ENCODE measurements around the gene ZNF217. TPM values are rescaled to one million over a fixed set of nuclear protein-coding genes. Genes with fewer than 3 reads are reported as not detected.

ZNF217 gene

GRCh38 chr20:53517146-53517545, 76.5 kb downstream of the ZNF217 start:
- Histone ChIP-seq H3K27ac (replicated peaks; ENCODE audit: low read length) (no peak overlapping the region), H3K9ac (ENCODE audit: low read depth, low read length, poor library complexity) (peak overlapping the region; percentile 50), H3K9me3 (replicated peaks in 1 of 2; ENCODE audit: control insufficient read depth in 2 of 2, insufficient read depth in 1 of 2, low read depth in 1 of 2, low read length in 2 of 2) (no peaks in the 10 kb centered on the region), H2AFZ (ENCODE audit: low read length) (no peak overlapping the region), H2BK5ac (ENCODE audit: low read length) (no peak overlapping the region), H3K14ac (ENCODE audit: low read length) (no peak overlapping the region), H3K18ac (ENCODE audit: low read length) (peak overlapping the region; percentile 35), H2AK5ac (ENCODE audit: low read depth, low read length) (no peak overlapping the region), H3K4me3 (ENCODE audit: low read length in 2 of 2) (no peak overlapping the region), H2BK15ac (ENCODE audit: low read length) (no peak overlapping the region), H3K4me1 (ENCODE audit: control insufficient read depth in 2 of 2, insufficient read depth in 1 of 2, low read depth in 1 of 2, low read length in 2 of 2) (peaks cover 0 to 5% of the 10 kb centered on the region in 2 donors), H4K8ac (ENCODE audit: low read depth, low read length) (no peak overlapping the region), H2BK12ac (ENCODE audit: low read length) (no peak overlapping the region), H3K27me3 (ENCODE audit: control insufficient read depth in 3 of 3, insufficient read depth in 3 of 3, low read depth in 1 of 3, low read length in 3 of 3) (no peaks in the 10 kb centered on the region), H3K36me3 (replicated peaks in 1 of 2; ENCODE audit: control insufficient read depth in 2 of 2, insufficient read depth in 2 of 2, low read length in 2 of 2) (no peaks in the 10 kb centered on the region), H3K4me2 (ENCODE audit: insufficient read depth, low read length, poor library complexity, severe bottlenecking) (no peak overlapping the region), H3K79me1 (ENCODE audit: low read depth, low read length) (no peaks in the 10 kb centered on the region), H3K23ac (ENCODE audit: low read depth, low read length, poor library complexity) (no peak overlapping the region), H4K91ac (ENCODE audit: low read depth, low read length, poor library complexity) (no peak overlapping the region), H3K4ac (ENCODE audit: low read length) (no peak overlapping the region), H2BK120ac (ENCODE audit: low read depth, low read length) (no peak overlapping the region)
- DNase-seq (ENCODE audit: low spot score): no peak
- WGBS, 2 donors (ENCODE audit: extremely low coverage in 2 of 2, insufficient read length in 2 of 2, insufficient replicate concordance in 1 of 2): no CpG with 5 or more reads among the region's 13 CpGs

Small RNA genes lying within 50 kb of the gene (small RNA-seq; reads per million reads assigned to genes)
- gene RF00019 (ENCODE audit: insufficient read depth): not detected
